Measurements from ENCODE around the gene PLXNA1.

DNA sequence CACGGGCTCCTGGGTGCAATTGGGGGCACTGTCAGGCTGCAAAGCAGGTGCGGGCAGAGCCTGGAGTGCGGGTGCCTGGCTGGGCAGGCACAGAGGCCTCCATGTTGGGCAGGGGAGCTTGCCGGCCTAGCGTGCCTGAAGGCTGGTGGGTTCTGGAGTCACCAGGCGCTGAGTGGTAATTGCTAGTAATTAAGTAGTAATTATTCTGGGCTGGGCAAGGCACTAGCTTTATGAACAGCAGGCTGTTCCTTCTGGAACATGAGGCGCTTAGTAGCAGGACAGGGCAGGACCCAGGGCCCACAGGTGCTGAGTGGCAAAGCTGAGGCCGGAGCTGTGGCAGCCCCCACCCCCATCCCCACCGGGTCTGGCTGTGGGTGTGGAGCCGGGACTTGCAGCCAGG lies 25.3 kb downstream of the PLXNA1 start:
- TF ChIP-seq, protein P1, sequence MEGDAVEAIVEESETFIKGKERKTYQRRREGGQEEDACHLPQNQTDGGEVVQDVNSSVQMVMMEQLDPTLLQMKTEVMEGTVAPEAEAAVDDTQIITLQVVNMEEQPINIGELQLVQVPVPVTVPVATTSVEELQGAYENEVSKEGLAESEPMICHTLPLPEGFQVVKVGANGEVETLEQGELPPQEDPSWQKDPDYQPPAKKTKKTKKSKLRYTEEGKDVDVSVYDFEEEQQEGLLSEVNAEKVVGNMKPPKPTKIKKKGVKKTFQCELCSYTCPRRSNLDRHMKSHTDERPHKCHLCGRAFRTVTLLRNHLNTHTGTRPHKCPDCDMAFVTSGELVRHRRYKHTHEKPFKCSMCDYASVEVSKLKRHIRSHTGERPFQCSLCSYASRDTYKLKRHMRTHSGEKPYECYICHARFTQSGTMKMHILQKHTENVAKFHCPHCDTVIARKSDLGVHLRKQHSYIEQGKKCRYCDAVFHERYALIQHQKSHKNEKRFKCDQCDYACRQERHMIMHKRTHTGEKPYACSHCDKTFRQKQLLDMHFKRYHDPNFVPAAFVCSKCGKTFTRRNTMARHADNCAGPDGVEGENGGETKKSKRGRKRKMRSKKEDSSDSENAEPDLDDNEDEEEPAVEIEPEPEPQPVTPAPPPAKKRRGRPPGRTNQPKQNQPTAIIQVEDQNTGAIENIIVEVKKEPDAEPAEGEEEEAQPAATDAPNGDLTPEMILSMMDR (IDR thresholded peaks at IDR 0.05): no peak
- TF ChIP-seq ZFX (IDR thresholded peaks at IDR 0.05; ENCODE audit: borderline replicate concordance): no peak

All from 22Rv1 (cell line).